ENCODE results near the gene MAL.

Gene MAL

GRCh38 chr2:94997981-94998930 is 27.3 kb upstream of the MAL start:
- DNase-seq = no peak

GRCh38 chr2:94999431-94999883 is 26.1 kb upstream of the MAL start:
- no peak for DNase-seq

GRCh38 chr2:95001051-95001562 is 24.4 kb upstream of the MAL start:
- DNase-seq = no peak

GRCh38 chr2:95001701-95002100 is 23.8 kb upstream of the MAL start:
- no peak for DNase-seq

GRCh38 chr2:95002498-95002897 is 23.0 kb upstream of the MAL start:
- DNase-seq = no peak

- no peak for DNase-seq
These were observed 21.2 kb upstream of the MAL start for GRCh38 chr2:95004287-95004686.

GRCh38 chr2:95004711-95005110 is 20.8 kb upstream of the MAL start:
- no peak for DNase-seq

- no peak for DNase-seq
These were observed 19.8 kb upstream of the MAL start for GRCh38 chr2:95005726-95006125.

- no peak for DNase-seq
These were observed 18.9 kb upstream of the MAL start for GRCh38 chr2:95006588-95006987.

- DNase-seq = no peak
These were observed 18.4 kb upstream of the MAL start for GRCh38 chr2:95007031-95007609.

GRCh38 chr2:95007822-95008221 is 17.7 kb upstream of the MAL start:
- DNase-seq = no peak

GRCh38 chr2:95008306-95008705 is 17.2 kb upstream of the MAL start:
- no peak for DNase-seq

GRCh38 chr2:95008996-95009395 is 16.5 kb upstream of the MAL start:
- DNase-seq = no peak

- no peak for DNase-seq
These were observed 16.1 kb upstream of the MAL start for GRCh38 chr2:95009412-95009811.

GRCh38 chr2:95010126-95010525 is 15.4 kb upstream of the MAL start:
- no peak for DNase-seq

GRCh38 chr2:95010718-95011117 is 14.8 kb upstream of the MAL start:
- DNase-seq = no peak

- no peak for DNase-seq
These were observed 12.5 kb upstream of the MAL start for GRCh38 chr2:95012881-95013550.

GRCh38 chr2:95013726-95014125 is 11.8 kb upstream of the MAL start:
- no peak for DNase-seq

GRCh38 chr2:95014126-95014708 is 11.3 kb upstream of the MAL start:
- DNase-seq = no peak

- no peak for DNase-seq
These were observed 10.1 kb upstream of the MAL start for GRCh38 chr2:95015261-95015912.

GRCh38 chr2:95016616-95017015 is 8.9 kb upstream of the MAL start:
- DNase-seq = no peak

- no peak for DNase-seq
These were observed 8.4 kb upstream of the MAL start for GRCh38 chr2:95017071-95017501.

GRCh38 chr2:95017836-95018235 is 7.7 kb upstream of the MAL start:
- DNase-seq = no peak

Measured in KG1 (cell line).